ENCODE results near the gene PTPRK.

Gene PTPRK

DNA sequence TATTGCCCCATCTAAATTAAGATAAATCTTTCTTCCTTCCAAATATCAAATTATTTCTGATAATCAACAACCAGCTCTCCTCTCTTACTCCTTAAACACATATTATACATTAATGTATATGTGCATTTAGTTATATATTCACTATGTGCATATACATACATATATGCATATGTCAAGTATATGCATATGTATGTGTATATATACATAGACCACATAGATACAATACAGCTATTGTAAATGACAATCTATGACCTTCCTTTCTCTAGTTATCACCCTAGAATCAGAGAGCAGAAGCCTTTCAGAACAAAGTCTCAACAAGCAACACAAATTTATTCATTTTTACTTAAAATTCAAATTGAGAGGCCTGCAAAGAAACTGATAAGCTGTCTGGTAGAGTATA, 378.5 kb downstream of the PTPRK start:
- Histone ChIP-seq H2AFZ (ENCODE audit: low read length, unreplicated experiment) (no peak overlapping the region), H3K4me3 (ENCODE audit: low read depth, low read length) (no peak overlapping the region), H3K36me3 (ENCODE audit: insufficient read depth, low read length) (no peaks in the 10 kb centered on the region), H3K27ac (ENCODE audit: low read depth, low read length) (no peak overlapping the region), H3K27me3 (ENCODE audit: insufficient read depth, low read length) (no peaks in the 10 kb centered on the region), H3K79me2 (ENCODE audit: control insufficient read depth, insufficient read depth, low read length, unreplicated experiment) (no peaks in the 10 kb centered on the region), H3K4me1 (ENCODE audit: control insufficient read depth, insufficient read depth, low read length, unreplicated experiment) (peaks cover 6% of the 10 kb centered on the region)

DNA sequence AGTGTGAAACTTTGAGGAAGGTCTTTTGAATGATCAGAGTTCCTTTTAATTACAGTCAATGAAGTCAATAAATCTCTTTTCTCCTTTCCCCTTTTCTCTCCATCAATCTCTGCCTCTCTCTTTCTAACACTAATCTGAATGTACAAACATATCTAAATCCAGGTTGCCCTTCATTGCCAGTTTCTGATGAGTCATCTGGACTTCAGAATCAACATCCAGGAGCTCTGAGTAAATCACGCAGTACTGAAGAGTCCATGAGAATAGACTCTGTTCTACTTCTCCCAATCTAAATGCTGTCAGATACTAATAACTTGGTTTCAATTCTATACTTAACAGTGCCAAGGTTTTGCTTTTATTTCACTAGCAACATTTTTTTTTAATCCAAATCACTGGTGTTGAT, 380.9 kb downstream of the PTPRK start:
- H3K4me1 ChIP-seq (ENCODE audit: control insufficient read depth, insufficient read depth, low read length, unreplicated experiment): peaks cover 13% of the 10 kb centered on the region
- H3K36me3 ChIP-seq (ENCODE audit: insufficient read depth, low read length): no peaks in the 10 kb centered on the region
- no peak overlapping the region for H3K4me3 ChIP-seq (ENCODE audit: low read depth, low read length)
- H3K27ac ChIP-seq (ENCODE audit: low read depth, low read length): no peak overlapping the region
- no peaks in the 10 kb centered on the region for H3K79me2 ChIP-seq (ENCODE audit: control insufficient read depth, insufficient read depth, low read length, unreplicated experiment)
- no peaks in the 10 kb centered on the region for H3K27me3 ChIP-seq (ENCODE audit: insufficient read depth, low read length)
- H2AFZ ChIP-seq (ENCODE audit: low read length, unreplicated experiment): no peak overlapping the region

DNA sequence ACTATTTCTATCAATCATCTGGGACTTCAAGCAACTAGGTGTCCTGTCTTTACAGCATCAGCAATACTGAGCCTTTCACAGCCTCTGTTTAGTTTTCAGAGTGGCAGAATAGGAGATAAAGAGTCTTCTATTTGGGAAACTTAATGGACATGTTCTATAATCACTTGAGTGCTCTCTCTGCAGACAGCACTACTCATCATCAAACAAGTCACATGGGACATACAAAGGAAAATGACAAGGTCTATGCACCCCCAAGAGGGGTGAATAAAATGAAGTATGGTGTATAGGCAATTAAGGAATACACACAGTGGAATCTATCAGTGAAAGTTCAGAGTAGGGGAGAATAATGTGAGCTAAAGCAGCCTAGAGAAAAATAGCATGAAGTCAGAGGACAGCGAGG, 381.7 kb downstream of the PTPRK start:
- Histone ChIP-seq H3K27ac (ENCODE audit: low read depth, low read length) (no peak overlapping the region), H3K4me3 (ENCODE audit: low read depth, low read length) (no peak overlapping the region), H3K79me2 (ENCODE audit: control insufficient read depth, insufficient read depth, low read length, unreplicated experiment) (no peaks in the 10 kb centered on the region), H3K36me3 (ENCODE audit: insufficient read depth, low read length) (no peaks in the 10 kb centered on the region), H3K4me1 (ENCODE audit: control insufficient read depth, insufficient read depth, low read length, unreplicated experiment) (peaks cover 14% of the 10 kb centered on the region), H3K27me3 (ENCODE audit: insufficient read depth, low read length) (no peaks in the 10 kb centered on the region), H2AFZ (ENCODE audit: low read length, unreplicated experiment) (no peak overlapping the region)

DNA sequence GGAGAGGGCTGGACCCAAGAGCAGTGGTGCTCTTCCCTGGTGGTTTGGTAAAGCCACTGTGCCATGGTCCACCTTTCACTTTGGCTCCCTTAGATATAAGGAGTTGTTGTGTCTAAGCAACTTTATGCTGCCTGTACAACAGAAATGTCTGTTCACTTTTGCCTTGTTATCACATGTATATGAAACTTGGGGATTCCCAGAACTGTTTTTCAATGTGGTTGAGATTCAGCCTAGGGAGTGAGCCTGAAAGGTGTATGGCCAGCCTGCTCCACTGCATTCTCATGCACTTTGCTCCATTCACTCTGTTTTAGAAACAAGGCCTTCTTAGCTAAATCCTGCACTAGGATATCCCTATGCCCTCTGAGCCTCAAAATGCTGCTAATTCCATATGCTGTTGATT, 385.1 kb downstream of the PTPRK start:
- no peaks in the 10 kb centered on the region for H3K27me3 ChIP-seq (ENCODE audit: insufficient read depth, low read length)
- H3K79me2 ChIP-seq (ENCODE audit: control insufficient read depth, insufficient read depth, low read length, unreplicated experiment): no peaks in the 10 kb centered on the region
- no peaks in the 10 kb centered on the region for H3K36me3 ChIP-seq (ENCODE audit: insufficient read depth, low read length)
- H3K4me1 ChIP-seq (ENCODE audit: control insufficient read depth, insufficient read depth, low read length, unreplicated experiment): peaks cover 28% of the 10 kb centered on the region
- no peak overlapping the region for H2AFZ ChIP-seq (ENCODE audit: low read length, unreplicated experiment)
- no peak overlapping the region for H3K27ac ChIP-seq (ENCODE audit: low read depth, low read length)
- no peak overlapping the region for H3K4me3 ChIP-seq (ENCODE audit: low read depth, low read length)

DNA sequence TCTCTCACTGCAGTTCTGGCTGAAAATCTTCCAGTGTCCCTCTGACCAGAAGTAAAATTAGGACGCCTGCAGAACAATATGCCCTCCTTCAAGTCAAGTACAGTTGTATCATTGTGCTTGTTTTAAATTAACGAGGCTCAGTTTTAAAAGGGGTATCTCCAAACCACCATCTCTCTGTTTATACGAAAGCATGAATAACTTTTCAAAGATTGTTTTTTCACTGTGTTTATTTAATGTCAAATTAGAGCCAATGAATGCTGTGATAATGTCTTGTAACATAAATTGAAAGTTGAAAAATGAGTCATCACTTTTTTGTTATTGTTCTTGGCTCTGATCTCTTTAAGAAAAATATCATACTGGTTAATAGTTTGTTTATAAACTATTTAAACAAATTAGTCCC, 388.8 kb downstream of the PTPRK start:
- H3K4me3 ChIP-seq (ENCODE audit: low read depth, low read length): no peak overlapping the region
- no peak overlapping the region for H2AFZ ChIP-seq (ENCODE audit: low read length, unreplicated experiment)
- peaks cover 23% of the 10 kb centered on the region for H3K4me1 ChIP-seq (ENCODE audit: control insufficient read depth, insufficient read depth, low read length, unreplicated experiment)
- no peaks in the 10 kb centered on the region for H3K27me3 ChIP-seq (ENCODE audit: insufficient read depth, low read length)
- H3K27ac ChIP-seq (ENCODE audit: low read depth, low read length): peak overlapping the region; percentile 12; the same call in 1 of the 2 replicates
- no peaks in the 10 kb centered on the region for H3K36me3 ChIP-seq (ENCODE audit: insufficient read depth, low read length)
- H3K79me2 ChIP-seq (ENCODE audit: control insufficient read depth, insufficient read depth, low read length, unreplicated experiment): no peaks in the 10 kb centered on the region

DNA sequence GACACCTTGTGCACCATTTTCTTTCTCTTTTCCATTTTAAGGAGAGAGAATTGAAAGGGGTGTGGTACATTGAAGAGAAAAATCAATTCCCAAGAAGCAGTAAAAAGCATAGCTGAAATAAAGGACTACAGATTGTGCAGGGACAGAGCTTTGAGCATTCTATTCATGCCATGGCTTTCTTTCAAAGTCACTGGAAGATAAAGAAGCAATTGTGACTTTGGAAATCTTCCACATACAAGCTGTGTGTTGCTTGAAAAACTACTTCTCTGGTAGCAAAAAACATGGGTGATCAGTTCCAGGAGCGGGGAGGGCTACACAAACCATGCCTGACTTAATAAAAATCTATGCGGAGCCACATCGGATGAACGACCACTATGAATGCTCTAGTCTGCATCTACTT, 389.4 kb downstream of the PTPRK start:
- Histone ChIP-seq H2AFZ (ENCODE audit: low read length, unreplicated experiment) (no peak overlapping the region), H3K4me1 (ENCODE audit: control insufficient read depth, insufficient read depth, low read length, unreplicated experiment) (peaks cover 23% of the 10 kb centered on the region), H3K79me2 (ENCODE audit: control insufficient read depth, insufficient read depth, low read length, unreplicated experiment) (no peaks in the 10 kb centered on the region), H3K4me3 (ENCODE audit: low read depth, low read length) (no peak overlapping the region), H3K27ac (ENCODE audit: low read depth, low read length) (no peak overlapping the region), H3K27me3 (ENCODE audit: insufficient read depth, low read length) (no peaks in the 10 kb centered on the region), H3K36me3 (ENCODE audit: insufficient read depth, low read length) (no peaks in the 10 kb centered on the region)

DNA sequence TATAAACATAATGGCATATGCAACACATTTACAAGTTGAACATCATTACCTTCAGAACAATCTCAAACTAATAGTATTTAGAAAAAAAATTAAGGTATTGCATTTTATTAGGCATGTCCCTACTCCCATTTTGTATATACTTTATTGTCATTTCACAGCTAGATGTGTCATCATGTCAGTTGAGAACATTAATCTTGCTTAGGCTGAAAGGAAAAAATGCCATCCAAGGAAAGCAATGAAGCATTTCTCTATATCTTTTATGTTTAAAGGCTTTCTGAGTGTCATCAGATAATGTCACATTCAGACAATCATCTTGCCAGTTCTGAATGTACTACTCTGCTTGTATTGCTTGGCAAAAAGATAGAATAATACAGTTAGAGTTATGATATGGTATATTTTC, 390.7 kb downstream of the PTPRK start:
- no peaks in the 10 kb centered on the region for H3K27me3 ChIP-seq (ENCODE audit: insufficient read depth, low read length)
- peaks cover 24% of the 10 kb centered on the region for H3K4me1 ChIP-seq (ENCODE audit: control insufficient read depth, insufficient read depth, low read length, unreplicated experiment)
- no peak overlapping the region for H2AFZ ChIP-seq (ENCODE audit: low read length, unreplicated experiment)
- H3K27ac ChIP-seq (ENCODE audit: low read depth, low read length): no peak overlapping the region
- no peak overlapping the region for H3K4me3 ChIP-seq (ENCODE audit: low read depth, low read length)
- no peaks in the 10 kb centered on the region for H3K36me3 ChIP-seq (ENCODE audit: insufficient read depth, low read length)
- no peaks in the 10 kb centered on the region for H3K79me2 ChIP-seq (ENCODE audit: control insufficient read depth, insufficient read depth, low read length, unreplicated experiment)

DNA sequence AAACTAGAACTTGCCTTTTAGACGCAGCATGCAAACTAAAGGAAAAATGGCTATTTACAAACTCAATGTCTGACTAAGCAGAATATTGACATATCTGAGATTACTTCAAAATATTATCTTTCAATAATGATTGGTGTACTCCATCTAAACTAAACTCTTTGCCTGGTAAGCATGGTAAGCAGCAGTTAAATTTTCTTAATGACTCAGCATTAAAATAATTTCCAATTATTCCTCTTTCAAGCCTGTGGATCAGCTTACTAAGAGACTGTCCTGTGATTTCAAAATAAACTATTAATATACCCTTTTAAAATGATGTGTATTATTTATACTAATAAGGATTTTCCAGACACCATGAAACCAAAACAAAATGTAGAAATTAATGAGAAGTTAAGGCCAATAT, 392.7 kb downstream of the PTPRK start:
- Histone ChIP-seq H2AFZ (ENCODE audit: low read length, unreplicated experiment) (no peak overlapping the region), H3K79me2 (ENCODE audit: control insufficient read depth, insufficient read depth, low read length, unreplicated experiment) (no peaks in the 10 kb centered on the region), H3K4me3 (ENCODE audit: low read depth, low read length) (no peak overlapping the region), H3K4me1 (ENCODE audit: control insufficient read depth, insufficient read depth, low read length, unreplicated experiment) (peaks cover 22% of the 10 kb centered on the region), H3K27ac (ENCODE audit: low read depth, low read length) (no peak overlapping the region), H3K36me3 (ENCODE audit: insufficient read depth, low read length) (no peaks in the 10 kb centered on the region), H3K27me3 (ENCODE audit: insufficient read depth, low read length) (no peaks in the 10 kb centered on the region)

DNA sequence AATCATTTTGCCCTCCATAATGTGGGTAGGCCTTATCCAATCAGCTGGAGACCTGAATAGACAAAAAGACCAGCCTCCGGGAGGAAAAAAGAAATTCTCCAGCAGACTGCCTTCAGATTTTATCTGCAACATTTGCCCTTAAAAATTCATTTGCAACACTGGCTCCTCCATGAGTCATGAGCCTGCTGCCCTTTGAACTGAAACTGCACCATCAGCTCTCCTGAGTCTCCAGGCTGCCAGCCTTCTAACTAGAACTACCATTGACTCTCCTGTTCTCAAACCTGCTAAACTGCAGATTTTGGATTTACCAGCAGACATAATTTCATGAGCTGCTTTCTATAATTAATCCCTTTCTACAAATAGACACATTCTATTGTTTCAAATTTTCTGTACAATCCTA, 395.7 kb downstream of the PTPRK start:
- Histone ChIP-seq H3K36me3 (ENCODE audit: insufficient read depth, low read length) (no peaks in the 10 kb centered on the region), H3K4me1 (ENCODE audit: control insufficient read depth, insufficient read depth, low read length, unreplicated experiment) (peaks cover 8% of the 10 kb centered on the region), H3K27ac (ENCODE audit: low read depth, low read length) (no peak overlapping the region), H3K79me2 (ENCODE audit: control insufficient read depth, insufficient read depth, low read length, unreplicated experiment) (no peaks in the 10 kb centered on the region), H3K4me3 (ENCODE audit: low read depth, low read length) (no peak overlapping the region), H3K27me3 (ENCODE audit: insufficient read depth, low read length) (no peaks in the 10 kb centered on the region), H2AFZ (ENCODE audit: low read length, unreplicated experiment) (no peak overlapping the region)

DNA sequence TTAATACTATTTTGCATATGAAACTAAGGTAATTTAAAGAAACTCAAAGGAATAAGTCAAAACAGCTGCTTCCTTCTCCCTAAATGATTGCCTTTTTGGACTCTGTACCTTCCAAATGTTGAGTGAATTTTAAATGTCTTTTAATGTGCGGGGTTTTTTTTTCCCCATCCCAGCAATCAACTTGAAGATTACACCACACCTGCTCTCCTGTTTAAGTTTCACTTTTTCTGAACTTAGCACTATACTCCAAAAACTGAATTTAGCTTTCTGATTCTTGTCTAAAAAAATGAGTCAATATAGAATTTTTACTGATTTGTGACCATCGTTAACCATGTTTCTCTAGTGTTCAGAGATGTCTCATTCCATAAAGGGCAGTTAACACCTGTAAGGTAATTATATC, 398.8 kb downstream of the PTPRK start:
- H3K4me1 ChIP-seq (ENCODE audit: control insufficient read depth, insufficient read depth, low read length, unreplicated experiment): peaks cover 19% of the 10 kb centered on the region
- no peak overlapping the region for H2AFZ ChIP-seq (ENCODE audit: low read length, unreplicated experiment)
- no peaks in the 10 kb centered on the region for H3K27me3 ChIP-seq (ENCODE audit: insufficient read depth, low read length)
- no peak overlapping the region for H3K27ac ChIP-seq (ENCODE audit: low read depth, low read length)
- no peaks in the 10 kb centered on the region for H3K79me2 ChIP-seq (ENCODE audit: control insufficient read depth, insufficient read depth, low read length, unreplicated experiment)
- no peaks in the 10 kb centered on the region for H3K36me3 ChIP-seq (ENCODE audit: insufficient read depth, low read length)
- H3K4me3 ChIP-seq (ENCODE audit: low read depth, low read length): no peak overlapping the region

DNA sequence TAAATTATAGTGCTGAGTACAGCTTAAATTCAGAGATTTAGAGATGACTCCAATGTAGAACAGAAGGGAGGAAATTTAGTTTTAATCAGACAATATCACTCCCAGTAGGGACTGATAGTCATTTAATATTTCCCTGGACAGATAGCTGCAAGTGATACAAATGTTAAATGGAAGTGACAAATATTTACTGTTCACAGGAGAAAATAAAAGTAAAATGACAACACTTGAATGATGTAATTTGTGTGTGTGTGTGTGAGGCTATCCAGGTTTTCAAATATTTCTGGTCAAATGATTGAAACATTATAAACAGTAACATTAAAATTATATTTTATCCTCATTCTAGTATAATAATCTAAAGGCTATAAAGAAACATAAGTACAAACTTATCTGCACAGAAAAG, 399.2 kb downstream of the PTPRK start:
- H3K27me3 ChIP-seq (ENCODE audit: insufficient read depth, low read length): no peaks in the 10 kb centered on the region
- H3K36me3 ChIP-seq (ENCODE audit: insufficient read depth, low read length): no peaks in the 10 kb centered on the region
- H3K27ac ChIP-seq (ENCODE audit: low read depth, low read length): no peak overlapping the region
- H3K79me2 ChIP-seq (ENCODE audit: control insufficient read depth, insufficient read depth, low read length, unreplicated experiment): no peaks in the 10 kb centered on the region
- no peak overlapping the region for H3K4me3 ChIP-seq (ENCODE audit: low read depth, low read length)
- H2AFZ ChIP-seq (ENCODE audit: low read length, unreplicated experiment): no peak overlapping the region
- H3K4me1 ChIP-seq (ENCODE audit: control insufficient read depth, insufficient read depth, low read length, unreplicated experiment): peaks cover 19% of the 10 kb centered on the region

DNA sequence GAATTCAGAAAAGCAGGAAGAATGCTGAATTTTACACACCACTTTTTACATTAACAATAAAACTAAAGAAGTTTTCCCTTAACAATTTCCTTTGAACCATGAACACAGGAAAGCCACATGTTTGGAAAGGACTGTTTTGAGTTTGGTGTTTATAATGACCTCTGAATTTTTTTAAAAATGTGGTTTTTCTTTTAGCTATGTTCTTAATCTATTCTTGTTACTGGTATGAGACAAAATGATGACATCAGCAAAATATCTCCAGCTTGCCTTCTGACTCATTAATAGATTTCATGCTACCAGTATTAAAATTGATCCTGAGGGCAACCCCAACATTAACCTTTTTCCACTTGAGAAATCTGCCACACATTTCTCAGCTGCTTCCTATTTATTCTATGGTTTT, 402.0 kb downstream of the PTPRK start:
- no peaks in the 10 kb centered on the region for H3K27me3 ChIP-seq (ENCODE audit: insufficient read depth, low read length)
- H2AFZ ChIP-seq (ENCODE audit: low read length, unreplicated experiment): no peak overlapping the region
- no peak overlapping the region for H3K4me3 ChIP-seq (ENCODE audit: low read depth, low read length)
- no peaks in the 10 kb centered on the region for H3K79me2 ChIP-seq (ENCODE audit: control insufficient read depth, insufficient read depth, low read length, unreplicated experiment)
- no peak overlapping the region; the same call in 1 of the 2 replicates for H3K27ac ChIP-seq (ENCODE audit: low read depth, low read length)
- H3K4me1 ChIP-seq (ENCODE audit: control insufficient read depth, insufficient read depth, low read length, unreplicated experiment): peaks cover 10% of the 10 kb centered on the region
- no peaks in the 10 kb centered on the region for H3K36me3 ChIP-seq (ENCODE audit: insufficient read depth, low read length)
